Mucosa of descending colon (tissue), 3 donors: ENCODE measurements around the gene ZNF48. TPM values are rescaled to one million over a fixed set of nuclear protein-coding genes. Genes with fewer than 3 reads are reported as not detected.
A peak's percentile ranks its signal among the peaks of the same experiment; 100 is the strongest.

ENCODE experiments used
- ATAC-seq: fragments of 200-7000 bp; cut with Tn5 transposase; one replicate; pipeline ENCODE4 v1.9.1; 2020; ENCODE audit warnings: mild to moderate bottlenecking, moderate library complexity
- DNase-seq, 3 donors: peaks; one replicate each; pipeline ENCODE4 v3.0.0-alpha.2; 2020
- H3K36me3 ChIP-seq: fragments of 200-600 bp; one replicate; pipeline ENCODE4 v1.8.0; 2021; ENCODE audit warnings: low read depth, mild to moderate bottlenecking
- H3K4me1 ChIP-seq: fragments of 200-600 bp; one replicate; pipeline ENCODE4 v1.8.0; 2021; ENCODE audit warnings: low read depth, mild to moderate bottlenecking
- H3K4me3 ChIP-seq: fragments of 200-600 bp; one replicate; pipeline ENCODE4 v1.8.0; 2021; ENCODE audit warnings: mild to moderate bottlenecking
- H3K9me3 ChIP-seq: fragments of 200-600 bp; one replicate; pipeline ENCODE4 v1.8.0; 2021; ENCODE audit warnings: mild to moderate bottlenecking
- intact Hi-C, 2 donors: fragments of 100-400 bp; cut with DNase I in 1 of 2; cut with micrococcal nuclease in 1 of 2; formaldehyde crosslinking; loops; one replicate each; pipeline versions ENCODE4 v1.11.0 to v1.11.1; 2022; cut with DNase I, micrococcal nuclease
- total RNA-seq, 3 donors: library from RNA; stranded (reverse); fragmentation: NEBNext Ultra II Directional in 2 of 3; extraction: Animal tissue kit (Norgen Biotek cat#: 25700) in 2 of 3; gene quantifications; one replicate each; pipeline versions ENCODE4 v1.2.1 to v1.2.4, GENCODE V29; 2021 to 2023
- TF ChIP-seq, protein P1 (sequence below): fragments of 200-600 bp; IDR thresholded peaks from one replicate; pipeline ENCODE4 v1.8.0; 2022; ENCODE audit warnings: antibody characterized with exemption, mild to moderate bottlenecking
- donor health status: DM: no; HTN: no; CAD: no; lungs with moderate emphysema.
- donor health status: DM: no; HTN: no; CAD: no.
- donor health status: DM: no; HTN: yes; CAD: no.

The ZNF48 gene
- total RNA-seq, 3 donors from 2014 or later = 6.5 to 13.7 (median 6.6) TPM

DNA sequence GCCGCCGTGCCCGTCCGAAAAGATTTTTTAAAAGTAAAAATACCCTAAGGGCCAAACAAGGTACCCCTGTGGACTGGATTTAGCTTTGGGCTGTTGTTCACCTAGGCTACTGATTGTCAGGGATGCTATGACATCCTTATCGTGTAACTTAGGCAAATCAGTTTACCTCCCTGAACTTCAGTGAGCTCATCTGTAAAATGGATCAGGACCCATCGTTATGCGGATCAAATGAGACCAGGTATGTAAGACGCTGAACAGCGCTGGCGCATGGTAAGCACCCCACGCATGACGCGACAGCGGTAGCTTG, 11.5 kb downstream of the ZNF48 start:
- no peaks in the 10 kb centered on the region for H3K9me3 ChIP-seq
- TF ChIP-seq, protein P1, sequence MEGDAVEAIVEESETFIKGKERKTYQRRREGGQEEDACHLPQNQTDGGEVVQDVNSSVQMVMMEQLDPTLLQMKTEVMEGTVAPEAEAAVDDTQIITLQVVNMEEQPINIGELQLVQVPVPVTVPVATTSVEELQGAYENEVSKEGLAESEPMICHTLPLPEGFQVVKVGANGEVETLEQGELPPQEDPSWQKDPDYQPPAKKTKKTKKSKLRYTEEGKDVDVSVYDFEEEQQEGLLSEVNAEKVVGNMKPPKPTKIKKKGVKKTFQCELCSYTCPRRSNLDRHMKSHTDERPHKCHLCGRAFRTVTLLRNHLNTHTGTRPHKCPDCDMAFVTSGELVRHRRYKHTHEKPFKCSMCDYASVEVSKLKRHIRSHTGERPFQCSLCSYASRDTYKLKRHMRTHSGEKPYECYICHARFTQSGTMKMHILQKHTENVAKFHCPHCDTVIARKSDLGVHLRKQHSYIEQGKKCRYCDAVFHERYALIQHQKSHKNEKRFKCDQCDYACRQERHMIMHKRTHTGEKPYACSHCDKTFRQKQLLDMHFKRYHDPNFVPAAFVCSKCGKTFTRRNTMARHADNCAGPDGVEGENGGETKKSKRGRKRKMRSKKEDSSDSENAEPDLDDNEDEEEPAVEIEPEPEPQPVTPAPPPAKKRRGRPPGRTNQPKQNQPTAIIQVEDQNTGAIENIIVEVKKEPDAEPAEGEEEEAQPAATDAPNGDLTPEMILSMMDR = no peak

DNA sequence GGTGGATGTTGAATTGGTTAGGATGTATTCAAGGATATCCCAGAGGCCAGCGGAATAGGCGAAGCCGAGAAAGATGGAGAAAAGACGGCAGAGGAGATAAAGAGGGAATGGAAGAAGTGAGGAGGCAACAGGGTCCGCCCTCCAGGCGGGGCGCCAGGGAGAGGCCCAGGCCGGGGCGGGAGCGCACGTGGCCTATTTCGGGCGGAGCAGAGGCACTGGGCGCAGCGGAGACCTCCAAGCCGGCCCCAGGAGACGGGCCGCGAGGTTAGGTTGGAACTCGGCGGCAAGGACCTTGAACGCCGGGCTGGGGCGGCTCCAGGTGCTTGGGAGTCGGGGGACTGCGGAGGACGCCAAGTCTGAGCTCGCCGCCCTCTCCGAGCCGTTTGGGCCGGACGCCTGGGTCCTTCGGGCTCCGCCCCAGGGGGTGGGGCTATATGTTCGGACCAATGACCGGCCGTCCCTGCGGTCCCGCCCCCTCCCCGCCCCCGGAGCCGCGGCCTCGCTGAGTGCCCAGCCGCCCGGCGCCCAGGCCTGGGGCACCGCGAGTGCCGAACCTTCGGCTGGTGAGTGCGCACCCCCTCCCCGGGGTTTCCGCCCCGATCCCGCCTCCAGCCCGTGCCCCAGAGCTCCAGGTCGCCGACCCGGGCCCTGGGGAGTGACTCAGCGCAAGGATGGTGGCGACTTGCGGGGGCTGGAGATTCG, 12.0 kb downstream of the ZNF48 start, which contains the start of gene ZNF771:
TSS of gene ZNF771 (plus strand) at position 505 of the 702 bp plus-strand sequence. CDS start 448 bp downstream, outside the sequence.
- intact Hi-C loops = no loop called here
- TF ChIP-seq, protein P1 = no peak
- peak; percentile 96 to 99 (median 98) for DNase-seq
- Histone ChIP-seq H3K36me3 (no peaks in the 10 kb centered on the region), H3K9me3 (no peaks in the 10 kb centered on the region), H3K4me1 (peaks cover 3% of the 10 kb centered on the region), H3K4me3 (peak within 1 kb of the TSS; percentile 29)
- peak; percentile 97 for ATAC-seq

More for the DNA sequence above, 11.5 kb downstream of the ZNF48 start:
- peaks cover 3% of the 10 kb centered on the region for H3K4me1 ChIP-seq
- no peak for DNase-seq
- no peak for ATAC-seq
- intact Hi-C loops = no loop called here
- H3K4me3 ChIP-seq = no peak overlapping the region
- H3K36me3 ChIP-seq = no peaks in the 10 kb centered on the region

GRCh38 chr16:30407804-30408534, 12.7 kb downstream of the ZNF48 start:
- H3K36me3 ChIP-seq = no peaks in the 10 kb centered on the region
- TF ChIP-seq, protein P1 = no peak
- peak overlapping the region; percentile 29 for H3K4me3 ChIP-seq
- H3K4me1 ChIP-seq = peaks cover 3% of the 10 kb centered on the region
- intact Hi-C loops = no loop called here
- no peaks in the 10 kb centered on the region for H3K9me3 ChIP-seq
- DNase-seq (no peak), ATAC-seq (no peak)

GRCh38 chr16:30409125-30410060, 14.2 kb downstream of the ZNF48 start:
- ATAC-seq = peak; percentile 80
- TF ChIP-seq, protein P1 = peak; percentile 94
- intact Hi-C loops = no loop called here
- Histone ChIP-seq H3K4me3 (no peak overlapping the region), H3K9me3 (no peaks in the 10 kb centered on the region), H3K36me3 (no peaks in the 10 kb centered on the region), H3K4me1 (peaks cover 3% of the 10 kb centered on the region)
- DNase-seq = peak; percentile 91 to 97 (median 96)

GRCh38 chr16:30413112-30413806, 18.0 kb downstream of the ZNF48 start:
- Histone ChIP-seq H3K9me3 (no peaks in the 10 kb centered on the region), H3K4me3 (no peak overlapping the region), H3K36me3 (no peaks in the 10 kb centered on the region), H3K4me1 (peaks cover 8% of the 10 kb centered on the region)
- ATAC-seq (no peak), DNase-seq (no peak)
- TF ChIP-seq, protein P1 = no peak
- intact Hi-C loops = no loop called here
